Activated naive CD4-positive, alpha-beta T cell treated with anti-CD3 and anti-CD28 coated beads, Interleukin-2, amount 50 U/mL, for 24 hours (primary cell): Measurements from ENCODE around the gene OTUD7B.

ENCODE experiments used
- H3K27ac Mint-ChIP-seq: one replicate; pipeline ENCODE4 v1.8.0; 2021; ENCODE audit warnings: mild to moderate bottlenecking, mixed read lengths
- H3K27me3 Mint-ChIP-seq: one replicate; pipeline ENCODE4 v1.8.0; 2021; ENCODE audit warnings: mixed read lengths
- H3K36me3 Mint-ChIP-seq: one replicate; pipeline ENCODE4 v1.8.0; 2021; ENCODE audit warnings: mixed read lengths
- H3K4me1 Mint-ChIP-seq: one replicate; pipeline ENCODE4 v1.8.0; 2021; ENCODE audit warnings: mixed read lengths
- H3K4me3 Mint-ChIP-seq: one replicate; pipeline ENCODE4 v1.8.0; 2021; ENCODE audit warnings: mild to moderate bottlenecking, mixed read lengths
- H3K9me3 Mint-ChIP-seq: one replicate; pipeline ENCODE4 v1.8.0; 2021; ENCODE audit warnings: mixed read lengths

The OTUD7B gene

GRCh38 chr1:149925345-149925744, 85.2 kb downstream of the OTUD7B start:
- H3K4me1 Mint-ChIP-seq: peaks cover 46% of the 10 kb centered on the region
- H3K27ac Mint-ChIP-seq: peak overlapping the region; percentile 72
- peak overlapping the region; percentile 97 for H3K4me3 Mint-ChIP-seq
- no peaks in the 10 kb centered on the region for H3K27me3 Mint-ChIP-seq
- peaks cover 35% of the 10 kb centered on the region for H3K36me3 Mint-ChIP-seq
- no peaks in the 10 kb centered on the region for H3K9me3 Mint-ChIP-seq

DNA sequence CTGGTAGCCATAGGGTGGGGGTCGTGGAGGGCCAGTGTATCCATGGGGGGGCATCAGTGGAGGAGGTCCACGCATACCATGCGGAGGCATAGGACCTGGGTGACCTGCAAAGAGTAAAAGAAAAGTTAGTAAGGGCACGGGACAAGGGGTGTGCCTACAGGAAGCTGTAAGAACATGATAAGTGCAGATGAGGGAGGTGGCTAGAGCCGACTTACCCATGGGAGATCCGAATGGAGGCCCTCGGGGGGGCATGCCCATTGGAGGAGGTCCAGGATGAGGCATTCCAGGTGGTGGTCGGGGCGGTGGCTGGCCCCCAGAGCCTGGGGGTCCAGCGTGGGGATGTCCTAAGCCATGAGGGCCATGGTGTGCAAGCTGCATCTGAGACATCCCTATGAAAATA, 86.9 kb downstream of the OTUD7B start:
- no peaks in the 10 kb centered on the region for H3K27me3 Mint-ChIP-seq
- no peaks in the 10 kb centered on the region for H3K9me3 Mint-ChIP-seq
- peak overlapping the region; percentile 19 for H3K4me3 Mint-ChIP-seq
- H3K36me3 Mint-ChIP-seq: peaks cover 35% of the 10 kb centered on the region
- peaks cover 40% of the 10 kb centered on the region for H3K4me1 Mint-ChIP-seq
- H3K27ac Mint-ChIP-seq: no peak overlapping the region

DNA sequence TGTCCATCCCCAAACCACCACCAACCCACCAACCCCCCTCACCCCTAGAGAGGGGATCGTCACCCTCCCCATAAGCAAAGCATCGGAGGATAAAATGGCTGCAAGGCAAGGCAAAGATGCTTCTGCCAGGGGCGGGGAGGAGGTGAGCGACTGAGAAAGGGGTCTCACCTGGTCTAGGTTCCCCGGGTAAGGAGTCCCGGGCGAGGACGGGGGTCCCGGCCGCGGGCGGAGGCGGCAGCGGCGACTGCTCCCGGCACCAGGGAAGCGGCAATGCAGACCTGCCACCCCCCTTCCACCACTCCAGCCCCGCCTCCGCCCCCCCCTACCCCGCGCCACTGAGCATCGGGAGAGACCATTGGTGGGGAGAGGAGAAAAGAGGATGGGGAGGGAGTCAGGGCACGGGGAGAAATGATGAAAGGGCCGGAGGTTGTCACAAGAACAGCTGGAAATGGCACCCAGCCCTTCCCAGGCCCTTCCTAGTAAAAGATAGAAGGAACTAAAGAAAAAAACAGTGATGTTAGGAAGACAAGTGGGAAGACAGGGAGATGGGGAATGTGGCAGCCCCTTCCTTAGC, 92.9 kb downstream of the OTUD7B start, which contains the start of gene SV2A:
SV2A (minus strand) TSS at position 274 of the 574 bp plus-strand sequence. CDS start 4,004 bp downstream, outside the sequence.
- Mint-ChIP-seq H3K27ac (no peak within 1 kb of the TSS), H3K27me3 (no peaks in the 10 kb centered on the region), H3K4me3 (peak within 1 kb of the TSS; percentile 88), H3K9me3 (no peaks in the 10 kb centered on the region), H3K36me3 (peaks cover 4% of the 10 kb centered on the region), H3K4me1 (peaks cover 34% of the 10 kb centered on the region)

- peaks cover 3% of the 10 kb centered on the region for H3K36me3 Mint-ChIP-seq
- no peaks in the 10 kb centered on the region for H3K27me3 Mint-ChIP-seq
- H3K4me1 Mint-ChIP-seq: peaks cover 34% of the 10 kb centered on the region
- H3K27ac Mint-ChIP-seq: no peak overlapping the region
- H3K4me3 Mint-ChIP-seq: peak overlapping the region; percentile 88
- no peaks in the 10 kb centered on the region for H3K9me3 Mint-ChIP-seq
Measured at GRCh38 chr1:149916898-149917252, 93.7 kb downstream of the OTUD7B start.

GRCh38 chr1:149916193-149916897, 94.2 kb downstream of the OTUD7B start:
- H3K27me3 Mint-ChIP-seq: no peaks in the 10 kb centered on the region
- no peaks in the 10 kb centered on the region for H3K9me3 Mint-ChIP-seq
- H3K4me3 Mint-ChIP-seq: peak overlapping the region; percentile 88
- H3K27ac Mint-ChIP-seq: no peak overlapping the region
- H3K4me1 Mint-ChIP-seq: peaks cover 34% of the 10 kb centered on the region
- peaks cover 2% of the 10 kb centered on the region for H3K36me3 Mint-ChIP-seq

- H3K27me3 Mint-ChIP-seq: no peaks in the 10 kb centered on the region
- peaks cover 5% of the 10 kb centered on the region for H3K36me3 Mint-ChIP-seq
- peak overlapping the region; percentile 88 for H3K4me3 Mint-ChIP-seq
- no peak overlapping the region for H3K27ac Mint-ChIP-seq
- peaks cover 34% of the 10 kb centered on the region for H3K4me1 Mint-ChIP-seq
- H3K9me3 Mint-ChIP-seq: no peaks in the 10 kb centered on the region
Measured at GRCh38 chr1:149915429-149916192, 94.9 kb downstream of the OTUD7B start.

- Mint-ChIP-seq H3K36me3 (peaks cover 5% of the 10 kb centered on the region), H3K9me3 (no peaks in the 10 kb centered on the region), H3K4me3 (no peak overlapping the region), H3K27me3 (no peaks in the 10 kb centered on the region), H3K27ac (peak overlapping the region; percentile 51), H3K4me1 (peaks cover 34% of the 10 kb centered on the region)
Measured at GRCh38 chr1:149914545-149914944, 96.0 kb downstream of the OTUD7B start.

- H3K4me1 Mint-ChIP-seq: no peaks in the 10 kb centered on the region
- H3K27me3 Mint-ChIP-seq: no peaks in the 10 kb centered on the region
- no peaks in the 10 kb centered on the region for H3K9me3 Mint-ChIP-seq
- no peak overlapping the region for H3K27ac Mint-ChIP-seq
- no peak overlapping the region for H3K4me3 Mint-ChIP-seq
- H3K36me3 Mint-ChIP-seq: peaks cover 9% of the 10 kb centered on the region
Measured at GRCh38 chr1:149906570-149907075, 103.9 kb downstream of the OTUD7B start.

DNA sequence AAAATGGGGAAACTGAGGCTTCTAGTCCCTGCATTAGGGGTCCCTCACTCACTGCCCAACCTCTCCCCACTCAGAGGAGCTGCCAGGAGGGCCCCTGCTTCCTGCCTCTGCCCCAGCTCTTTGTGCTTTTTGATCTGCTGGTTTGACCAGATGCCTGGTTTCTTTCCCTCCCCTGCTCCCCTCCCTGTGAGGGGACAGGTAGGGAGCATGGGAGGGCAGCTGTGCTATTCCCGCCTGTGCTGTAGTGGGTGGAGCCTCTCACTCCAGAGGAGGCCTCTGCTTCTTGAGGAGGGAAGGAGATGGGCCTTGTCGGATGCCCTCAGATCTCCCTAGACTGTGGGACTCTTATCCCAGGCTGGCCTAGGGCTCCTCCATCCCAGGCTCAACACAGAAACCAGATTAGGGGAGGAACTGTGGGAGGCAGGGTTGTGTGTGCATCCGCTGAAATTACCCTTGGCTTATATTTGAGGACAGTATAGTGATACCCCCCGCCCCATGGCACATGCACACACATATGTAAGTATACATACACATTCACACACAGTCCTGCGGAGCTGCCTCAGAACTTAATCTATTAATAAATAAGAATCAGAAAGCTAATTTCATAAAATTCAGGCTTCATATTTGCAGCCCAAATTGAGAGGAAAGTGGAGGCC, 106.6 kb downstream of the OTUD7B start:
- H3K27ac Mint-ChIP-seq: no peak overlapping the region
- no peaks in the 10 kb centered on the region for H3K27me3 Mint-ChIP-seq
- H3K4me3 Mint-ChIP-seq: no peak overlapping the region
- H3K36me3 Mint-ChIP-seq: peaks cover 6% of the 10 kb centered on the region
- no peaks in the 10 kb centered on the region for H3K9me3 Mint-ChIP-seq
- peaks cover 13% of the 10 kb centered on the region for H3K4me1 Mint-ChIP-seq

GRCh38 chr1:149899460-149900284, 110.9 kb downstream of the OTUD7B start, which contains the start of gene BOLA1:
TSS of gene BOLA1 (plus strand) at chr1:149899568. CDS start at chr1:149900060, 492 bp downstream.
- Mint-ChIP-seq H3K27me3 (no peaks in the 10 kb centered on the region), H3K36me3 (peaks cover 3% of the 10 kb centered on the region), H3K9me3 (no peaks in the 10 kb centered on the region), H3K4me3 (peak within 1 kb of the TSS; percentile 91), H3K4me1 (peaks cover 14% of the 10 kb centered on the region), H3K27ac (peak within 1 kb of the TSS; percentile 88)

- Mint-ChIP-seq H3K4me1 (peaks cover 14% of the 10 kb centered on the region), H3K27ac (no peak overlapping the region), H3K27me3 (no peaks in the 10 kb centered on the region), H3K4me3 (no peak overlapping the region), H3K36me3 (no peaks in the 10 kb centered on the region), H3K9me3 (no peaks in the 10 kb centered on the region)
Measured at GRCh38 chr1:149896575-149896974, 114.0 kb downstream of the OTUD7B start.

DNA sequence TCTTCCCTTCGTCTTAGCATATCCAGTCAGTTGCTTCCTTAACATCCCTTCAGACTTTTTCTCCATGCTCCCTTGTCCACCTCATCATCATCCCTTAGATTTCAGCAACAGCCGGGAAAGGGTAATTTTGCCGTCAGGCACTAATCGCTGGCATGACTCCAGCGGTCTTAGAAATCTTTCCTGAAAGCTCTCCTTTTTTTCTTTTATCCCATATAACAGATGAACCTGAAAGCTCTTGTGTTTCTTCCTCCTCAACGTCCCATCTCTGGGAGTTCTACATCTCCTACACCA, 121.6 kb downstream of the OTUD7B start:
- Mint-ChIP-seq H3K27ac (no peak overlapping the region), H3K4me3 (no peak overlapping the region), H3K36me3 (no peaks in the 10 kb centered on the region), H3K9me3 (no peaks in the 10 kb centered on the region), H3K4me1 (no peaks in the 10 kb centered on the region), H3K27me3 (no peaks in the 10 kb centered on the region)

- Mint-ChIP-seq H3K9me3 (no peaks in the 10 kb centered on the region), H3K36me3 (no peaks in the 10 kb centered on the region), H3K4me1 (no peaks in the 10 kb centered on the region), H3K27me3 (no peaks in the 10 kb centered on the region), H3K4me3 (no peak overlapping the region), H3K27ac (no peak overlapping the region)
Measured at GRCh38 chr1:149888247-149888998, 122.1 kb downstream of the OTUD7B start.
